IMR-90 (cell line): ENCODE results near the gene ARL5C. TPM values are rescaled to one million over a fixed set of nuclear protein-coding genes. Genes with fewer than 3 reads are reported as not detected.

Experiments used
- ATAC-seq: fragments of 200-7000 bp; cut with Tn5 transposase; 2 replicates; pipeline ENCODE4 v1.9.1; 2020; ENCODE audit warnings: low read depth, mild to moderate bottlenecking, moderate library complexity
- BruUV-seq: library from RNA; stranded (reverse); fragments of 400-500 nt; replicated peaks from 2 replicates; lab custom pipeline; 2021; lab: Mats Ljungman, UMichigan
- CTCF ChIA-PET: fragments of 300-600 bp; formaldehyde crosslinking; extraction: SDS; loops from one replicate; lab custom pipeline; 2021; ENCODE audit warnings: antibody characterized with exemption; lab: Yijun Ruan, JAX
- POLR2A ChIA-PET: fragments of 300-600 bp; sonication (Branson Sonifier 250); formaldehyde crosslinking; loops from one replicate; lab custom pipeline; 2022; ENCODE audit warnings: antibody characterized with exemption; ENCODE audit not compliant: unreplicated experiment; lab: Charles Lee
- DNase-seq: peaks from one replicate; pipeline ENCODE4 v3.0.0; 2013
- H2AFZ ChIP-seq: replicated peaks from 2 replicates; pipeline ENCODE3; 2013; ENCODE audit warnings: low read length, mild to moderate bottlenecking; ENCODE audit not compliant: poor library complexity
- H2AK5ac ChIP-seq: 2 replicates; pipeline ENCODE4 v1.6.1; 2013; ENCODE audit warnings: low read depth, low read length, inconsistent platforms
- H2AK9ac ChIP-seq: replicated peaks from 2 replicates; pipeline ENCODE3; 2013; ENCODE audit warnings: mild to moderate bottlenecking, low read depth, low read length, moderate library complexity; ENCODE audit not compliant: poor library complexity
- H2BK120ac ChIP-seq: 2 replicates; pipeline ENCODE4 v1.6.1; 2013; ENCODE audit warnings: low read depth, low read length, inconsistent platforms
- H2BK15ac ChIP-seq: 3 replicates; pipeline ENCODE4 v1.6.1; 2013; ENCODE audit warnings: low read depth, low read length, inconsistent platforms
- H2BK20ac ChIP-seq: 2 replicates; pipeline ENCODE4 v1.6.1; 2013; ENCODE audit warnings: low read depth, mild to moderate bottlenecking, inconsistent platforms, low read length, moderate library complexity
- H2BK5ac ChIP-seq: 2 replicates; pipeline ENCODE4 v1.6.1; 2013; ENCODE audit warnings: mild to moderate bottlenecking, low read depth, low read length, inconsistent platforms; ENCODE audit not compliant: poor library complexity, severe bottlenecking
- H3K14ac ChIP-seq: replicated peaks from 2 replicates; pipeline ENCODE4 v1.6.1; 2013; ENCODE audit warnings: low read depth, low read length, inconsistent platforms
- H3K18ac ChIP-seq: 2 replicates; pipeline ENCODE4 v1.6.1; 2013; ENCODE audit warnings: low read depth, low read length, control low read depth
- H3K23ac ChIP-seq: 2 replicates; pipeline ENCODE4 v1.6.1; 2013; ENCODE audit warnings: low read depth, low read length, inconsistent platforms
- H3K27ac ChIP-seq: 2 replicates; pipeline ENCODE4 v1.5.1; 2013; ENCODE audit warnings: mild to moderate bottlenecking, control low read depth, low read length; ENCODE audit not compliant: insufficient read depth
- H3K27me3 ChIP-seq: 2 replicates; pipeline ENCODE4 v1.6.1; 2013; ENCODE audit warnings: low read length; ENCODE audit not compliant: control insufficient read depth, insufficient read depth
- H3K36me3 ChIP-seq: 2 replicates; pipeline ENCODE4 v1.6.1; 2013; ENCODE audit warnings: low read length, mixed read lengths; ENCODE audit not compliant: control insufficient read depth, insufficient read depth
- H3K4ac ChIP-seq: 2 replicates; pipeline ENCODE4 v1.6.1; 2013; ENCODE audit warnings: low read depth, low read length, inconsistent platforms
- H3K4me1 ChIP-seq: 2 replicates; pipeline ENCODE4 v1.6.1; 2013; ENCODE audit warnings: low read length, mixed read lengths; ENCODE audit not compliant: control insufficient read depth, insufficient read depth
- H3K4me2 ChIP-seq: 2 replicates; pipeline ENCODE4 v1.6.1; 2013; ENCODE audit warnings: low read depth, mild to moderate bottlenecking, control low read depth, low read length, moderate library complexity
- H3K4me3 ChIP-seq: 2 replicates; pipeline ENCODE4 v1.5.1; 2013; ENCODE audit warnings: low read depth, mild to moderate bottlenecking, control low read depth, low read length, moderate library complexity; ENCODE audit not compliant: insufficient read depth
- H3K56ac ChIP-seq: 2 replicates; pipeline ENCODE4 v1.6.1; 2013; ENCODE audit warnings: low read length, inconsistent platforms; ENCODE audit not compliant: insufficient read depth; ENCODE audit errors: extremely low read depth
- H3K79me1 ChIP-seq, 2 experiments: 2 replicates each; pipeline ENCODE4 v1.6.1; 2013; ENCODE audit warnings: low read length in 2 of 2, inconsistent platforms in 1 of 2, low read depth in 1 of 2
- H3K9ac ChIP-seq: 2 replicates; pipeline ENCODE4 v1.6.1; 2013; ENCODE audit warnings: low read depth, low read length, control low read depth
- H3K9me1 ChIP-seq: 2 replicates; pipeline ENCODE4 v1.6.1; 2013; ENCODE audit warnings: low read length, inconsistent platforms; ENCODE audit not compliant: insufficient read depth
- H3K9me3 ChIP-seq: 2 replicates; pipeline ENCODE4 v1.6.1; 2013; ENCODE audit warnings: low read length; ENCODE audit not compliant: control insufficient read depth, insufficient read depth
- H4K20me1 ChIP-seq: 2 replicates; pipeline ENCODE4 v1.6.1; 2013; ENCODE audit warnings: low read length, inconsistent platforms; ENCODE audit not compliant: insufficient read depth
- H4K5ac ChIP-seq: 2 replicates; pipeline ENCODE4 v1.6.1; 2013; ENCODE audit warnings: mild to moderate bottlenecking, low read depth, low read length, control low read depth
- H4K8ac ChIP-seq, 2 experiments: 2 replicates each; pipeline ENCODE4 v1.6.1; 2013; ENCODE audit warnings: low read depth in 2 of 2, low read length in 2 of 2, control low read depth in 1 of 2, inconsistent platforms in 1 of 2
- H4K91ac ChIP-seq: 2 replicates; pipeline ENCODE4 v1.6.1; 2013; ENCODE audit warnings: low read depth, low read length, inconsistent platforms; ENCODE audit not compliant: insufficient read depth
- FOS ChIP-seq: fragments of 150-350 bp; IDR thresholded peaks from 2 replicates; pipeline ENCODE4 v1.6.1; 2016; ENCODE audit warnings: low read depth, low read length
- RAD21 ChIP-seq: IDR thresholded peaks from 2 replicates; pipeline ENCODE4 v1.6.1; 2012; ENCODE audit warnings: low read length, improper control_type of control experiment
- RCOR1 ChIP-seq: IDR thresholded peaks from 2 replicates; pipeline ENCODE4 v1.6.1; 2012; ENCODE audit warnings: mild to moderate bottlenecking, low read length, improper control_type of control experiment; ENCODE audit not compliant: insufficient replicate concordance
- WGBS, 2 experiments: methylation state at CpG; one replicate each; pipeline versions ENCODE4 v1.1.5 to v1.1.7; 2013; ENCODE audit warnings: missing lambda C conversion rate in 2 of 2; ENCODE audit not compliant: insufficient read length in 1 of 2; ENCODE audit errors: extremely low coverage in 2 of 2; 5-methylcytosine and 5-hydroxymethylcytosine counted together
- dilution Hi-C: fragments of 300-500 bp; cut with HindIII; formaldehyde crosslinking; loops from one replicate; pipeline ENCODE4 v1.14.3; 2018; ENCODE audit warnings: low sequenced_read_pairs; ENCODE audit not compliant: unreplicated experiment
- in situ Hi-C: fragments of 300-500 bp; cut with MboI; formaldehyde crosslinking; loops from 3 replicates; pipeline ENCODE4 v1.14.3; 2019; ENCODE audit warnings: low sequenced_read_pairs, inconsistent platforms, mixed read lengths
- intact Hi-C: fragments of 100-400 bp; cut with micrococcal nuclease; formaldehyde crosslinking; loops from 2 replicates; pipeline ENCODE4 v1.10.0; 2022
- polyA plus RNA-seq, 3 experiments: library from polyadenylated mRNA; depleted of rRNA; stranded (reverse); fragments of >200 nt; gene quantifications; 2 replicates each; pipeline ENCODE4 v1.2.3, GENCODE V29; 2012; ENCODE audit warnings: low replicate concordance in 1 of 3
- total RNA-seq: library from RNA; depleted of rRNA; stranded (reverse); fragments of >200 nt; gene quantifications from 2 replicates; pipeline ENCODE4 v1.2.3, GENCODE V29; 2012
- TF ChIP-seq, protein P1 (sequence below): conservative IDR thresholded peaks from 2 replicates; pipeline ENCODE4 v1.5.1; 2012; ENCODE audit warnings: mild to moderate bottlenecking, low read depth, low read length, improper control_type of control experiment

ARL5C gene
- total and polyA plus RNA-seq, 2 of the 4 experiments (the other 2 are of a cell fraction): not detected

DNA sequence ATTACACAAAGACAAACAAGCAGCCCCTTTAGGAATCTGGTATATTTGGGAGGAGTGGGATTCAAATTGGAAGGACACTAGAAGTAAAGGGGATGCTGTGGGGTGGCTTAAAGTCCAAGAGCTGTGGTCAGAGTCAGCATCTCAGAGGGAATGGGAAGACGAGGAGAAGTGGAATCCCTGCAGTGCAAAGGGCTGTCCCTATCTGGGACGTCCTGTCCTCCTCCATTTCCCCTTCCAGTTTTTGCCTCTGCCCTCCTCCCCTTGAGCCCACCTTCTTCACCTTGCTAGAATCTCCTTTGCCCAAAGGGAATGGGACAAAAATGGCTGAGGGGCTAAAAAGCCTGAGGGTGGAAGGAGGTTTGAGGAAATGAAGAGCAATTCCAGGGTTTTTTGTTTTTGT lies 10.3 kb downstream of the ARL5C start:
- no peak overlapping the region for H4K5ac ChIP-seq
- no peak overlapping the region for H3K56ac ChIP-seq
- no peak for DNase-seq
- in situ Hi-C loops (no loop called here), intact Hi-C loops (no loop called here), dilution Hi-C loops (no loop called here)
- H3K4me2 ChIP-seq: no peak overlapping the region
- H3K27me3 ChIP-seq: peaks cover 11% of the 10 kb centered on the region
- no peak overlapping the region for H4K91ac ChIP-seq
- no peak overlapping the region for H3K14ac ChIP-seq
- H3K9me3 ChIP-seq: no peaks in the 10 kb centered on the region
- H2BK15ac ChIP-seq: no peak overlapping the region
- 0 out of 2 replicates have a peak overlapping the region, but pooled peaks have one; percentile 14 for H3K23ac ChIP-seq
- CTCF ChIA-PET: no interaction called here
- no peak overlapping the region for H2BK20ac ChIP-seq
- peaks cover 4% of the 10 kb centered on the region; the same call in 1 of the 2 replicates for H4K20me1 ChIP-seq
- H3K4me3 ChIP-seq: no peak overlapping the region
- POLR2A ChIA-PET: no interaction called here
- no peak overlapping the region for H3K9ac ChIP-seq
- no TSS peak for BruUV-seq
- H3K4me1 ChIP-seq: peaks cover 2% of the 10 kb centered on the region
- TF ChIP-seq, protein P1, sequence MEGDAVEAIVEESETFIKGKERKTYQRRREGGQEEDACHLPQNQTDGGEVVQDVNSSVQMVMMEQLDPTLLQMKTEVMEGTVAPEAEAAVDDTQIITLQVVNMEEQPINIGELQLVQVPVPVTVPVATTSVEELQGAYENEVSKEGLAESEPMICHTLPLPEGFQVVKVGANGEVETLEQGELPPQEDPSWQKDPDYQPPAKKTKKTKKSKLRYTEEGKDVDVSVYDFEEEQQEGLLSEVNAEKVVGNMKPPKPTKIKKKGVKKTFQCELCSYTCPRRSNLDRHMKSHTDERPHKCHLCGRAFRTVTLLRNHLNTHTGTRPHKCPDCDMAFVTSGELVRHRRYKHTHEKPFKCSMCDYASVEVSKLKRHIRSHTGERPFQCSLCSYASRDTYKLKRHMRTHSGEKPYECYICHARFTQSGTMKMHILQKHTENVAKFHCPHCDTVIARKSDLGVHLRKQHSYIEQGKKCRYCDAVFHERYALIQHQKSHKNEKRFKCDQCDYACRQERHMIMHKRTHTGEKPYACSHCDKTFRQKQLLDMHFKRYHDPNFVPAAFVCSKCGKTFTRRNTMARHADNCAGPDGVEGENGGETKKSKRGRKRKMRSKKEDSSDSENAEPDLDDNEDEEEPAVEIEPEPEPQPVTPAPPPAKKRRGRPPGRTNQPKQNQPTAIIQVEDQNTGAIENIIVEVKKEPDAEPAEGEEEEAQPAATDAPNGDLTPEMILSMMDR: no peak
- TF ChIP-seq RCOR1 (no peak), FOS (no peak), RAD21 (no peak)
- H2AK9ac ChIP-seq: no peak overlapping the region
- no peak overlapping the region for H4K8ac ChIP-seq
- ATAC-seq: no peak
- H3K36me3 ChIP-seq: no peaks in the 10 kb centered on the region
- no peak overlapping the region for H2BK120ac ChIP-seq
- H3K79me1 ChIP-seq: no peaks in the 10 kb centered on the region
- H2AK5ac ChIP-seq: no peak overlapping the region
- H2AFZ ChIP-seq: no peak overlapping the region
- WGBS, 2 experiments: no CpG with 5 or more reads among the region's 2 CpGs
- no peak overlapping the region for H3K4ac ChIP-seq
- no peaks in the 10 kb centered on the region for H3K9me1 ChIP-seq
- H3K27ac ChIP-seq: no peak overlapping the region
- no peak overlapping the region for H3K18ac ChIP-seq
- H2BK5ac ChIP-seq: no peak overlapping the region
